Gastrocnemius medialis (tissue), 4 donors: ENCODE measurements around the gene EYA4. TPM values are rescaled to one million over a fixed set of nuclear protein-coding genes. Genes with fewer than 3 reads are reported as not detected.

Experiments used
- ATAC-seq, 2 donors: fragments of 150-250 bp; one replicate each; pipeline ENCODE4 v1.9.1; 2016
- DNase-seq, 2 donors: peaks; one replicate each; pipeline ENCODE4 v3.0.0-alpha.2; 2019
- H3K27ac ChIP-seq, 4 donors: fragments of 200-600 bp; sonication (generic); 1 replicate in 1 of 4; 2 replicates in 3 of 4; pipeline ENCODE4 v1.5.1; 2016 to 2018; ENCODE audit warnings: mild to moderate bottlenecking in 2 of 4, moderate library complexity in 1 of 4
- H3K27me3 ChIP-seq, 3 donors: fragments of 200-600 bp; sonication (generic) in 2 of 3; 1 replicate in 1 of 3; 2 replicates in 2 of 3; pipeline versions ENCODE4 v1.5.1 to v1.6.0; 2016 to 2019; ENCODE audit warnings: mild to moderate bottlenecking in 1 of 3, moderate library complexity in 1 of 3
- H3K36me3 ChIP-seq, 2 donors: fragments of 200-600 bp; sonication (generic) in 1 of 2; one replicate each; pipeline ENCODE4 v1.5.1; 2017 to 2018
- H3K4me1 ChIP-seq, 2 donors: fragments of 200-600 bp; sonication (generic) in 1 of 2; one replicate each; pipeline ENCODE4 v1.5.1; 2016 to 2017; ENCODE audit warnings: mild to moderate bottlenecking in 2 of 2
- H3K4me3 ChIP-seq, 4 donors: fragments of 200-600 bp; sonication (generic) in 3 of 4; 1 replicate in 1 of 4; 2 replicates in 3 of 4; pipeline ENCODE4 v1.5.1; 2016 to 2019; ENCODE audit warnings: mild to moderate bottlenecking in 2 of 4
- H3K9me3 ChIP-seq, 3 donors: fragments of 200-600 bp; sonication (generic) in 2 of 3; 1 replicate in 1 of 3; 2 replicates in 2 of 3; pipeline ENCODE4 v1.5.1; 2016 to 2019
- CTCF ChIP-seq, 5 experiments: fragments of 450-650 bp in 3 of 5; fragments of 200-600 bp in 2 of 5; sonication (generic) in 2 of 5; IDR thresholded peaks in 4 of 5; conservative IDR thresholded peaks in 1 of 5; 1 replicate in 4 of 5; 2 replicates in 1 of 5; pipeline ENCODE4 v1.5.1; 2016 to 2019; ENCODE audit warnings: antibody characterized with exemption in 5 of 5, mild to moderate bottlenecking in 3 of 5, moderate library complexity in 3 of 5
- POLR2A ChIP-seq, 2 donors: fragments of 450-650 bp; IDR thresholded peaks; one replicate each; pipeline ENCODE4 v1.6.1; 2017; ENCODE audit warnings: antibody characterized with exemption in 2 of 2, mild to moderate bottlenecking in 2 of 2, moderate library complexity in 2 of 2
- in situ Hi-C, 4 donors: fragments of 200-750 bp; cut with MboI; loops; one replicate each; pipeline versions ENCODE4 v1.15.0 to v1.8.0; 2017; ENCODE audit warnings: low sequenced_read_pairs in 4 of 4
- intact Hi-C: fragments of 100-400 bp; cut with DNase I; formaldehyde crosslinking; loops from one replicate; pipeline ENCODE4 v1.15.1; 2023; ENCODE audit warnings: low total_unique reads
- total RNA-seq, 4 donors: library from RNA; depleted of rRNA; stranded (reverse); fragments of >200 nt; gene quantifications; one replicate each; pipeline versions ENCODE4 v1.1.0 to v1.2.3, GENCODE V29; 2016

The EYA4 gene
- total RNA-seq, 4 donors from 2014 or later = 33.7 to 110 (median 62.1) TPM

- DNase-seq (no peak), ATAC-seq (peak in 1 of 2 donors; percentile 34)
- no peaks in the 10 kb centered on the region for H3K27me3 ChIP-seq
- no peaks in the 10 kb centered on the region for H3K36me3 ChIP-seq
- intact Hi-C loops (no loop called here), in situ Hi-C loops (no loop called here)
- H3K27ac ChIP-seq = peak overlapping the region; percentile 1 to 63 (median 38)
- no peak overlapping the region for H3K4me3 ChIP-seq
- H3K4me1 ChIP-seq = peaks cover 31 to 38% of the 10 kb centered on the region in 2 donors
- no peaks in the 10 kb centered on the region for H3K9me3 ChIP-seq
- TF ChIP-seq POLR2A (IDR thresholded peaks at IDR 0.05) = no peak
These were observed 92.7 kb downstream of the EYA4 start for GRCh38 chr6:133333852-133334251.

GRCh38 chr6:133337308-133337707 is 96.2 kb downstream of the EYA4 start:
- H3K27me3 ChIP-seq = no peaks in the 10 kb centered on the region
- intact Hi-C loops = no loop called here
- H3K27ac ChIP-seq = peak overlapping the region in 1 of 4 donors; percentile 77
- TF ChIP-seq CTCF (IDR thresholded peaks at IDR 0.05 in 4 of 5, conservative IDR thresholded peaks at IDR 0.05 in 1 of 5) = no peak
- TF ChIP-seq POLR2A (IDR thresholded peaks at IDR 0.05) = no peak
- ATAC-seq (no peak), DNase-seq (no peak)
- H3K9me3 ChIP-seq = no peaks in the 10 kb centered on the region
- in situ Hi-C loops = no loop called here
- H3K36me3 ChIP-seq = no peaks in the 10 kb centered on the region
- peaks cover 55 to 62% of the 10 kb centered on the region in 2 donors for H3K4me1 ChIP-seq
- no peak overlapping the region for H3K4me3 ChIP-seq

GRCh38 chr6:133339543-133340384 is 98.6 kb downstream of the EYA4 start:
- ATAC-seq = peak; percentile 56 to 76
- H3K9me3 ChIP-seq = no peaks in the 10 kb centered on the region
- TF ChIP-seq CTCF (IDR thresholded peaks at IDR 0.05 in 4 of 5, conservative IDR thresholded peaks at IDR 0.05 in 1 of 5) (no peak), POLR2A (IDR thresholded peaks at IDR 0.05) (no peak)
- DNase-seq = peak; percentile 35 to 63
- intact Hi-C loops (no loop called here), in situ Hi-C loops (no loop called here)
- peak overlapping the region; percentile 52 to 77 (median 72) for H3K27ac ChIP-seq
- H3K27me3 ChIP-seq = no peaks in the 10 kb centered on the region
- H3K36me3 ChIP-seq = no peaks in the 10 kb centered on the region
- no peak overlapping the region for H3K4me3 ChIP-seq
- H3K4me1 ChIP-seq = peaks cover 51 to 54% of the 10 kb centered on the region in 2 donors

GRCh38 chr6:133340557-133340956 is 99.4 kb downstream of the EYA4 start:
- DNase-seq = no peak
- H3K4me3 ChIP-seq = no peak overlapping the region
- no peaks in the 10 kb centered on the region for H3K27me3 ChIP-seq
- H3K36me3 ChIP-seq = no peaks in the 10 kb centered on the region
- no peak for TF ChIP-seq CTCF (IDR thresholded peaks at IDR 0.05 in 4 of 5, conservative IDR thresholded peaks at IDR 0.05 in 1 of 5)
- TF ChIP-seq POLR2A (IDR thresholded peaks at IDR 0.05) = no peak
- in situ Hi-C loops (no loop called here), intact Hi-C loops (no loop called here)
- H3K9me3 ChIP-seq = no peaks in the 10 kb centered on the region
- peaks cover 47 to 50% of the 10 kb centered on the region in 2 donors for H3K4me1 ChIP-seq
- H3K27ac ChIP-seq = peak overlapping the region; percentile 35 to 77 (median 72)
- ATAC-seq = peak in 1 of 2 donors; percentile 57

- Histone ChIP-seq H3K27ac (peak overlapping the region in 3 of 4 donors; percentile 1 to 77 (median 33)), H3K4me3 (no peak overlapping the region), H3K4me1 (peaks cover 51 to 60% of the 10 kb centered on the region in 2 donors), H3K27me3 (no peaks in the 10 kb centered on the region), H3K36me3 (no peaks in the 10 kb centered on the region), H3K9me3 (no peaks in the 10 kb centered on the region)
- in situ Hi-C loops (no loop called here), intact Hi-C loops (no loop called here)
- DNase-seq (no peak), ATAC-seq (no peak)
- TF ChIP-seq CTCF (IDR thresholded peaks at IDR 0.05 in 4 of 5, conservative IDR thresholded peaks at IDR 0.05 in 1 of 5) = no peak
- TF ChIP-seq POLR2A (IDR thresholded peaks at IDR 0.05) = no peak
These were observed 100.5 kb downstream of the EYA4 start for GRCh38 chr6:133341607-133342158.
